ENCODE results near the gene TANK.

Gene TANK

GRCh38 chr2:161139098-161139987, 20.9 kb upstream of the TANK start:
- no peak for TF ChIP-seq EZH2phosphoT487 (conservative IDR thresholded peaks at IDR 0.05; ENCODE audit: low read length)
- TF ChIP-seq, protein P1, sequence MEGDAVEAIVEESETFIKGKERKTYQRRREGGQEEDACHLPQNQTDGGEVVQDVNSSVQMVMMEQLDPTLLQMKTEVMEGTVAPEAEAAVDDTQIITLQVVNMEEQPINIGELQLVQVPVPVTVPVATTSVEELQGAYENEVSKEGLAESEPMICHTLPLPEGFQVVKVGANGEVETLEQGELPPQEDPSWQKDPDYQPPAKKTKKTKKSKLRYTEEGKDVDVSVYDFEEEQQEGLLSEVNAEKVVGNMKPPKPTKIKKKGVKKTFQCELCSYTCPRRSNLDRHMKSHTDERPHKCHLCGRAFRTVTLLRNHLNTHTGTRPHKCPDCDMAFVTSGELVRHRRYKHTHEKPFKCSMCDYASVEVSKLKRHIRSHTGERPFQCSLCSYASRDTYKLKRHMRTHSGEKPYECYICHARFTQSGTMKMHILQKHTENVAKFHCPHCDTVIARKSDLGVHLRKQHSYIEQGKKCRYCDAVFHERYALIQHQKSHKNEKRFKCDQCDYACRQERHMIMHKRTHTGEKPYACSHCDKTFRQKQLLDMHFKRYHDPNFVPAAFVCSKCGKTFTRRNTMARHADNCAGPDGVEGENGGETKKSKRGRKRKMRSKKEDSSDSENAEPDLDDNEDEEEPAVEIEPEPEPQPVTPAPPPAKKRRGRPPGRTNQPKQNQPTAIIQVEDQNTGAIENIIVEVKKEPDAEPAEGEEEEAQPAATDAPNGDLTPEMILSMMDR (IDR thresholded peaks at IDR 0.05; ENCODE audit: insufficient read depth, low read length, poor library complexity, severe bottlenecking), result no peak
- Histone ChIP-seq H3K9ac (ENCODE audit: low read length) (no peak overlapping the region), H3K4me3 (ENCODE audit: insufficient read depth, low read length, poor library complexity, severe bottlenecking) (no peak overlapping the region), H3K9me3 (ENCODE audit: insufficient read depth, low read length) (no peaks in the 10 kb centered on the region), H4K20me1 (ENCODE audit: low read depth, low read length) (no peaks in the 10 kb centered on the region), H3K27ac (ENCODE audit: low read depth, low read length) (no peak overlapping the region), H3K79me2 (ENCODE audit: insufficient read depth, low read length) (no peaks in the 10 kb centered on the region), H3F3A (ENCODE audit: insufficient read depth) (no peaks in the 10 kb centered on the region), H3K27me3 (ENCODE audit: low read length) (no peaks in the 10 kb centered on the region), H2AFZ (ENCODE audit: low read depth, low read length, severe bottlenecking) (no peak overlapping the region), H3K4me2 (ENCODE audit: low read depth, low read length, poor library complexity, severe bottlenecking) (peak overlapping the region; percentile 30), H3K36me3 (ENCODE audit: low read length) (no peaks in the 10 kb centered on the region), H3K9me2 (replicated peaks; ENCODE audit: insufficient read depth, low read length) (no peaks in the 10 kb centered on the region)

DNA sequence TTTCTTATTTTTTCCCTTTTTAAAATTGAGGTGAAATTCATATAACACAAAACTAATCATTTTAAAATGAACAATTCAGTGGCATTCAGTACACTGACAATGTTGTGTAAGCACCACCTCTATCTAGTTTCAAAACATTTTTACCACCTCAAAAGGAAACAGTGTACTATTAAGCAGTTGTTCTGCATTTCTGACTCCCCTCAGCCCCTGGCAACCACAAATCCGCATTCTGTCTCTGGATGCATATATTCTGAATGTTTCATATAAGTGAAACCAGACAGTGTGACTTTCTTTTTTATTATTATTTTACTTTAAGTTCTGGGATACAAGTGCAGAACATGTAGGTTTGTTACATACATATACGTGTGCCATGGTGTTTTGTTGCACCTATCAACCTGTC, 19.2 kb upstream of the TANK start:
- no peak overlapping the region for H3K4me3 ChIP-seq (ENCODE audit: insufficient read depth, low read length, poor library complexity, severe bottlenecking)
- no peak overlapping the region for H3K9ac ChIP-seq (ENCODE audit: low read length)
- H3K4me2 ChIP-seq (ENCODE audit: low read depth, low read length, poor library complexity, severe bottlenecking), result no peak overlapping the region

DNA sequence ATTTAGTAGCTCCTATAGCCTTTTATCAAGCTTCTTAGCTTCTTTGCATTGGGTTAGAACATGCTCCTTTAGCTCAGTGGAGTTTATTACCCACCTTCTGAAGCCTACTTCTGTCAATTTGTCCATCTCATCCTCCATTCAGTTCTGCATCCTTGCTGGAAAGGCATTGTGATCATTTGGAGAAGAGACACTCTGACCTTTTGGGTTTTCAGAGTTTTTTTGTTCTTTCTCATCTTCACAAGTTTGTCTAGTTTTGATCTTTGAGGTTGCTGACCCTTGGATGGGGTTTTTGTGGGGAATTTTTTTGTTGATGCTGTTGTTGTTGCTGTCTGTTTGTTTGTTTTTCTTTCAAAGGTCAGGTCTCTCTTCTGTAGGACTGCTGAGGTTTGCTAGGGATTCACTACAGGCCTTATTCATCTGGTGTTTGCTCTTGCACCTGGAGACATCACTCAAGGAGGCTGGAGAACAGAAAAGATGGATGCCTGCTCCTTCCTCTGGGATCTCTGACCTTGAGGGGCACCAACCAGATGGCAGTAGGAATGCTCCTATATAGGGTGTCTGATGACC, 13.9 kb upstream of the TANK start:
- Histone ChIP-seq H3K9me3 (ENCODE audit: insufficient read depth, low read length) (no peaks in the 10 kb centered on the region), H4K20me1 (ENCODE audit: low read depth, low read length) (no peaks in the 10 kb centered on the region), H2AFZ (ENCODE audit: low read depth, low read length, severe bottlenecking) (no peak overlapping the region), H3K9ac (ENCODE audit: low read length) (no peak overlapping the region), H3K4me3 (ENCODE audit: insufficient read depth, low read length, poor library complexity, severe bottlenecking) (no peak overlapping the region), H3K4me2 (ENCODE audit: low read depth, low read length, poor library complexity, severe bottlenecking) (no peak overlapping the region), H3K27ac (ENCODE audit: low read depth, low read length) (no peak overlapping the region), H3K36me3 (ENCODE audit: low read length) (no peaks in the 10 kb centered on the region), H3K79me2 (ENCODE audit: insufficient read depth, low read length) (no peaks in the 10 kb centered on the region), H3K9me2 (replicated peaks; ENCODE audit: insufficient read depth, low read length) (no peaks in the 10 kb centered on the region), H3F3A (ENCODE audit: insufficient read depth) (no peaks in the 10 kb centered on the region), H3K27me3 (ENCODE audit: low read length) (no peaks in the 10 kb centered on the region)
- no peak for TF ChIP-seq EZH2phosphoT487 (conservative IDR thresholded peaks at IDR 0.05; ENCODE audit: low read length)
- TF ChIP-seq, protein P1 (IDR thresholded peaks at IDR 0.05; ENCODE audit: insufficient read depth, low read length, poor library complexity, severe bottlenecking), result no peak

More for the DNA sequence above, 19.2 kb upstream of the TANK start:
- no peaks in the 10 kb centered on the region for H3K9me2 ChIP-seq (replicated peaks; ENCODE audit: insufficient read depth, low read length)
- H3K9me3 ChIP-seq (ENCODE audit: insufficient read depth, low read length), result no peaks in the 10 kb centered on the region
- no peaks in the 10 kb centered on the region for H3K27me3 ChIP-seq (ENCODE audit: low read length)
- no peak overlapping the region for H3K27ac ChIP-seq (ENCODE audit: low read depth, low read length)
- H4K20me1 ChIP-seq (ENCODE audit: low read depth, low read length), result no peaks in the 10 kb centered on the region
- H3K79me2 ChIP-seq (ENCODE audit: insufficient read depth, low read length), result no peaks in the 10 kb centered on the region
- TF ChIP-seq, protein P1 (IDR thresholded peaks at IDR 0.05; ENCODE audit: insufficient read depth, low read length, poor library complexity, severe bottlenecking), result no peak
- TF ChIP-seq EZH2phosphoT487 (conservative IDR thresholded peaks at IDR 0.05; ENCODE audit: low read length), result no peak
- H2AFZ ChIP-seq (ENCODE audit: low read depth, low read length, severe bottlenecking), result no peak overlapping the region
- no peaks in the 10 kb centered on the region for H3K36me3 ChIP-seq (ENCODE audit: low read length)
- H3F3A ChIP-seq (ENCODE audit: insufficient read depth), result no peaks in the 10 kb centered on the region

All from SU-DHL-6 (cell line).